HL-60/S4 treated with phorbol 12-myristate 13-acetate at 8.2 ng/mL for 4 days and 3 days (cell line): ENCODE data around the gene TNFAIP8L3.

ENCODE experiments used
- in situ Hi-C: fragments of 300-500 bp; cut with MboI; formaldehyde crosslinking; loops from 2 replicates; pipeline ENCODE4 v1.15.0; 2022; ENCODE audit warnings: low sequenced_read_pairs

TNFAIP8L3 gene

GRCh38 chr15:51090753-51091152 is 4.0 kb downstream of the TNFAIP8L3 start:
- in situ Hi-C loops, result no loop called here

- in situ Hi-C loops, result no loop called here
These were observed 4.8 kb downstream of the TNFAIP8L3 start for GRCh38 chr15:51089699-51090453.

GRCh38 chr15:51089041-51089440 is 5.7 kb downstream of the TNFAIP8L3 start:
- in situ Hi-C loops, result no loop called here

GRCh38 chr15:51088585-51088984 is 6.1 kb downstream of the TNFAIP8L3 start:
- in situ Hi-C loops, result no loop called here

GRCh38 chr15:51087513-51087912 is 7.2 kb downstream of the TNFAIP8L3 start:
- in situ Hi-C loops, result no loop called here

GRCh38 chr15:51086409-51086808 is 8.3 kb downstream of the TNFAIP8L3 start:
- in situ Hi-C loops, result no loop called here

- in situ Hi-C loops, result no loop called here
These were observed 8.9 kb downstream of the TNFAIP8L3 start for GRCh38 chr15:51085764-51086163.

GRCh38 chr15:51083641-51084166 is 11.0 kb downstream of the TNFAIP8L3 start:
- in situ Hi-C loops, result no loop called here

GRCh38 chr15:51082246-51082645 is 12.5 kb downstream of the TNFAIP8L3 start:
- in situ Hi-C loops, result no loop called here

- in situ Hi-C loops, result no loop called here
These were observed 14.4 kb downstream of the TNFAIP8L3 start for GRCh38 chr15:51080286-51080685.

GRCh38 chr15:51079226-51079625 is 15.5 kb downstream of the TNFAIP8L3 start:
- in situ Hi-C loops, result no loop called here

- in situ Hi-C loops, result no loop called here
These were observed 17.2 kb downstream of the TNFAIP8L3 start for GRCh38 chr15:51077221-51078153.

- in situ Hi-C loops, result no loop called here
These were observed 18.0 kb downstream of the TNFAIP8L3 start for GRCh38 chr15:51076524-51077220.

- in situ Hi-C loops, result no loop called here
These were observed 18.7 kb downstream of the TNFAIP8L3 start for GRCh38 chr15:51075826-51076523.

GRCh38 chr15:51075364-51075763 is 19.3 kb downstream of the TNFAIP8L3 start:
- in situ Hi-C loops, result no loop called here

- in situ Hi-C loops, result no loop called here
These were observed 19.8 kb downstream of the TNFAIP8L3 start for GRCh38 chr15:51074926-51075325.

GRCh38 chr15:51071578-51071977 is 23.1 kb downstream of the TNFAIP8L3 start:
- in situ Hi-C loops, result no loop called here

GRCh38 chr15:51069983-51070382 is 24.7 kb downstream of the TNFAIP8L3 start:
- in situ Hi-C loops, result no loop called here

GRCh38 chr15:51067510-51067909 is 27.2 kb downstream of the TNFAIP8L3 start:
- in situ Hi-C loops, result no loop called here

- in situ Hi-C loops, result no loop called here
These were observed 28.9 kb downstream of the TNFAIP8L3 start for GRCh38 chr15:51065781-51066180.
